Neuronal stem cell (in vitro differentiated cells): ENCODE data around the gene MEX3A.
"Not testable (repeated sequence)": the region's sequence is repeated elsewhere in the genome, so short reads cannot be mapped to it uniquely, and the experiment has no call there.

Experiments used
- DNase-seq: peaks from one replicate; pipeline ENCODE4 v3.0.0-alpha.2; 2013; ENCODE audit warnings: low spot score
- H2AFZ ChIP-seq: one replicate; pipeline ENCODE4 v1.6.1; 2013; ENCODE audit warnings: mild to moderate bottlenecking, low read length, inconsistent platforms
- H2AK5ac ChIP-seq: 2 replicates; pipeline ENCODE4 v1.6.1; 2013; ENCODE audit warnings: low read depth, mild to moderate bottlenecking, inconsistent platforms, low read length, moderate library complexity, mixed read lengths
- H2BK120ac ChIP-seq: 2 replicates; pipeline ENCODE4 v1.6.1; 2013; ENCODE audit warnings: low read depth, mild to moderate bottlenecking, inconsistent platforms, low read length, moderate library complexity, mixed read lengths
- H2BK12ac ChIP-seq: one replicate; pipeline ENCODE4 v1.6.1; 2013; ENCODE audit warnings: low read length, inconsistent platforms
- H2BK15ac ChIP-seq: 2 replicates; pipeline ENCODE4 v1.6.1; 2013; ENCODE audit warnings: mild to moderate bottlenecking, low read length, inconsistent platforms, mixed read lengths
- H2BK5ac ChIP-seq: one replicate; pipeline ENCODE4 v1.6.1; 2013; ENCODE audit warnings: inconsistent platforms, mild to moderate bottlenecking, low read length, moderate library complexity
- H3K14ac ChIP-seq: one replicate; pipeline ENCODE4 v1.6.1; 2013; ENCODE audit warnings: low read length, inconsistent platforms
- H3K18ac ChIP-seq: 2 replicates; pipeline ENCODE4 v1.6.1; 2013; ENCODE audit warnings: low read length, inconsistent platforms
- H3K23ac ChIP-seq: 2 replicates; pipeline ENCODE4 v1.6.1; 2013; ENCODE audit warnings: low read depth, mild to moderate bottlenecking, mixed read lengths, low read length, inconsistent platforms; ENCODE audit not compliant: poor library complexity
- H3K27ac ChIP-seq: replicated peaks from 3 replicates; pipeline ENCODE4 v1.5.1; 2013; ENCODE audit warnings: low read length, inconsistent platforms
- H3K27me3 ChIP-seq, 3 experiments: 2 replicates each; pipeline ENCODE4 v1.6.1; 2013; ENCODE audit warnings: low read length in 3 of 3, mild to moderate bottlenecking in 2 of 3, inconsistent platforms in 1 of 3, low read depth in 1 of 3, mixed read lengths in 1 of 3, moderate library complexity in 1 of 3; ENCODE audit not compliant: control insufficient read depth in 3 of 3, insufficient read depth in 3 of 3
- H3K36me3 ChIP-seq, 2 donors: replicated peaks in 1 of 2; 2 replicates each; pipeline ENCODE4 v1.6.1; 2013; ENCODE audit warnings: low read length in 2 of 2; ENCODE audit not compliant: control insufficient read depth in 2 of 2, insufficient read depth in 2 of 2
- H3K4ac ChIP-seq: 2 replicates; pipeline ENCODE4 v1.6.1; 2013; ENCODE audit warnings: inconsistent platforms, mild to moderate bottlenecking, low read length, moderate library complexity
- H3K4me1 ChIP-seq, 2 donors: 1 replicate in 1 of 2; 2 replicates in 1 of 2; pipeline ENCODE4 v1.6.1; 2013; ENCODE audit warnings: low read length in 2 of 2, low read depth in 1 of 2; ENCODE audit not compliant: control insufficient read depth in 2 of 2, insufficient read depth in 1 of 2
- H3K4me2 ChIP-seq: one replicate; pipeline ENCODE4 v1.6.1; 2013; ENCODE audit warnings: mild to moderate bottlenecking, low read length, inconsistent platforms; ENCODE audit not compliant: insufficient read depth, poor library complexity, severe bottlenecking
- H3K4me3 ChIP-seq, 2 donors: 2 replicates each; pipeline ENCODE4 v1.5.1; 2013; ENCODE audit warnings: low read length in 2 of 2, mild to moderate bottlenecking in 2 of 2, inconsistent platforms in 1 of 2, moderate library complexity in 1 of 2
- H3K79me1 ChIP-seq: one replicate; pipeline ENCODE4 v1.6.1; 2013; ENCODE audit warnings: low read depth, mild to moderate bottlenecking, inconsistent platforms, low read length, moderate library complexity
- H3K9ac ChIP-seq: one replicate; pipeline ENCODE4 v1.6.1; 2013; ENCODE audit warnings: mild to moderate bottlenecking, low read depth, low read length, inconsistent platforms; ENCODE audit not compliant: poor library complexity
- H3K9me3 ChIP-seq, 2 donors: replicated peaks in 1 of 2; 2 replicates each; pipeline versions ENCODE3 to v1.6.1; 2013; ENCODE audit warnings: low read length in 2 of 2, mild to moderate bottlenecking in 2 of 2, inconsistent platforms in 1 of 2, low read depth in 1 of 2, mixed read lengths in 1 of 2, moderate library complexity in 1 of 2; ENCODE audit not compliant: control insufficient read depth in 2 of 2, insufficient read depth in 1 of 2
- H4K8ac ChIP-seq: one replicate; pipeline ENCODE4 v1.6.1; 2013; ENCODE audit warnings: low read depth, mild to moderate bottlenecking, inconsistent platforms, low read length, moderate library complexity
- H4K91ac ChIP-seq: one replicate; pipeline ENCODE4 v1.6.1; 2013; ENCODE audit warnings: low read length, low read depth, mild to moderate bottlenecking, inconsistent platforms; ENCODE audit not compliant: poor library complexity
- WGBS, 2 donors: extraction: QIAGEN DNeasy Blood & Tissue Kit; methylation state at CpG; one replicate each; pipeline ENCODE4 v1.1.7; 2013; ENCODE audit warnings: missing lambda C conversion rate in 2 of 2, mixed read lengths in 1 of 2; ENCODE audit not compliant: insufficient read length in 2 of 2, insufficient replicate concordance in 1 of 2; ENCODE audit errors: extremely low coverage in 2 of 2; 5-methylcytosine and 5-hydroxymethylcytosine counted together

MEX3A gene

GRCh38 chr1:156034991-156035390, 47.3 kb downstream of the MEX3A start:
- H3K23ac ChIP-seq, H2BK120ac ChIP-seq, H3K9me3 ChIP-seq, H4K91ac ChIP-seq, DNase-seq, H3K79me1 ChIP-seq, H2BK15ac ChIP-seq, H2AFZ ChIP-seq, H3K4me3 ChIP-seq, H2AK5ac ChIP-seq, H4K8ac ChIP-seq, H3K18ac ChIP-seq, H3K4ac ChIP-seq, H3K9ac ChIP-seq, H3K27ac ChIP-seq, H3K14ac ChIP-seq, H3K27me3 ChIP-seq, H3K4me2 ChIP-seq, H2BK5ac ChIP-seq, H2BK12ac ChIP-seq, H3K4me1 ChIP-seq: not testable (repeated sequence)
- peaks cover 8 to 40% of the 10 kb centered on the region in 2 donors for H3K36me3 ChIP-seq
- no CpG with 5 or more reads among the region's 4 CpGs for WGBS, 2 donors

- Histone ChIP-seq H3K27ac (no peak overlapping the region), H3K4me2 (no peak overlapping the region), H2BK15ac (no peak overlapping the region), H3K23ac (no peak overlapping the region), H3K4ac (no peak overlapping the region), H3K18ac (no peak overlapping the region), H3K4me3 (no peak overlapping the region), H3K14ac (no peak overlapping the region), H3K4me1 (peaks cover 0 to 2% of the 10 kb centered on the region in 2 donors), H2AFZ (no peak overlapping the region), H4K8ac (no peak overlapping the region), H3K79me1 (no peaks in the 10 kb centered on the region), H3K9me3 (no peaks in the 10 kb centered on the region), H2BK5ac (no peak overlapping the region), H3K27me3 (no peaks in the 10 kb centered on the region), H3K36me3 (peaks cover 8 to 22% of the 10 kb centered on the region in 2 donors), H3K9ac (no peak overlapping the region), H2BK12ac (no peak overlapping the region), H2BK120ac (no peak overlapping the region), H4K91ac (no peak overlapping the region), H2AK5ac (no peak overlapping the region)
- no peak for DNase-seq
- WGBS, 2 donors = no CpG with 5 or more reads among the region's 6 CpGs
Observed at GRCh38 chr1:156033011-156033410, 49.3 kb downstream of the MEX3A start.

- WGBS, 2 donors = no CpG with 5 or more reads among the region's 4 CpGs
Observed at GRCh38 chr1:156026588-156026987, 55.7 kb downstream of the MEX3A start.

GRCh38 chr1:156025876-156026275, 56.4 kb downstream of the MEX3A start:
- Histone ChIP-seq H4K91ac (no peak overlapping the region), H3K9me3 (no peaks in the 10 kb centered on the region), H3K14ac (no peak overlapping the region), H3K23ac (no peak overlapping the region), H3K27me3 (no peaks in the 10 kb centered on the region), H3K27ac (no peak overlapping the region), H3K36me3 (no peaks in the 10 kb centered on the region), H2BK15ac (no peak overlapping the region), H3K9ac (no peak overlapping the region), H2BK5ac (no peak overlapping the region), H2BK120ac (no peak overlapping the region), H2AFZ (peak overlapping the region; percentile 83), H3K4me1 (peaks cover 2 to 4% of the 10 kb centered on the region in 2 donors), H3K79me1 (no peaks in the 10 kb centered on the region), H3K4ac (no peak overlapping the region), H3K4me2 (no peak overlapping the region), H2BK12ac (no peak overlapping the region), H3K4me3 (no peak overlapping the region), H4K8ac (no peak overlapping the region), H3K18ac (peak overlapping the region; percentile 61), H2AK5ac (no peak overlapping the region)
- DNase-seq = peak; percentile 49
- no CpG with 5 or more reads among the region's 9 CpGs for WGBS, 2 donors

More at GRCh38 chr1:156026588-156026987, 55.7 kb downstream of the MEX3A start:
- Histone ChIP-seq H3K14ac (no peak overlapping the region), H2BK12ac (no peak overlapping the region), H3K79me1 (no peaks in the 10 kb centered on the region), H2AFZ (no peak overlapping the region), H3K27ac (no peak overlapping the region), H3K18ac (no peak overlapping the region), H3K9ac (no peak overlapping the region), H3K9me3 (no peaks in the 10 kb centered on the region), H3K27me3 (no peaks in the 10 kb centered on the region), H3K4me1 (peaks cover 2 to 4% of the 10 kb centered on the region in 2 donors), H3K4me2 (no peak overlapping the region), H4K91ac (no peak overlapping the region), H3K4ac (no peak overlapping the region), H3K36me3 (no peaks in the 10 kb centered on the region), H2AK5ac (no peak overlapping the region), H2BK5ac (no peak overlapping the region), H3K23ac (no peak overlapping the region), H2BK120ac (no peak overlapping the region), H2BK15ac (no peak overlapping the region), H3K4me3 (no peak overlapping the region), H4K8ac (no peak overlapping the region)
- no peak for DNase-seq
